Tongue (tissue), 2 donors: Measurements from ENCODE around the gene KLF5. TPM values are rescaled to one million over a fixed set of nuclear protein-coding genes. Genes with fewer than 3 reads are reported as not detected.
A peak's percentile ranks its signal among the peaks of the same experiment; 100 is the strongest.

Experiments
- DNase-seq: peaks from one replicate; pipeline ENCODE4 v3.0.0-alpha.2; 2015
- total RNA-seq: library from RNA; depleted of rRNA; stranded (reverse); fragments of >200 nt; gene quantifications from one replicate; pipeline ENCODE4 v1.2.3, GENCODE V29; 2014

The KLF5 gene
- total RNA-seq, 1 donor from 2014 or later, result 49.3 TPM

GRCh38 chr13:73059460-73060250 is 850 bp downstream of the KLF5 start:
- DNase-seq, result peak; percentile 80

GRCh38 chr13:73060251-73061160 is 1.7 kb downstream of the KLF5 start:
- peak; percentile 90 for DNase-seq

GRCh38 chr13:73061473-73061872 is 2.7 kb downstream of the KLF5 start:
- no peak for DNase-seq

- no peak for DNase-seq
These were observed 3.1 kb downstream of the KLF5 start for GRCh38 chr13:73061876-73062275.

GRCh38 chr13:73062468-73062867 is 3.7 kb downstream of the KLF5 start:
- no peak for DNase-seq

GRCh38 chr13:73063166-73063565 is 4.4 kb downstream of the KLF5 start:
- DNase-seq, result no peak

- peak; percentile 35 for DNase-seq
These were observed 6.2 kb downstream of the KLF5 start for GRCh38 chr13:73065036-73065435.

GRCh38 chr13:73065665-73066340 is 7.0 kb downstream of the KLF5 start:
- peak; percentile 65 for DNase-seq

GRCh38 chr13:73069206-73069805 is 10.5 kb downstream of the KLF5 start:
- DNase-seq, result no peak

GRCh38 chr13:73070451-73071098 is 11.8 kb downstream of the KLF5 start:
- DNase-seq, result no peak

- DNase-seq, result no peak
These were observed 13.6 kb downstream of the KLF5 start for GRCh38 chr13:73072239-73072900.

GRCh38 chr13:73073050-73073449 is 14.2 kb downstream of the KLF5 start:
- peak; percentile 51 for DNase-seq

- no peak for DNase-seq
These were observed 15.2 kb downstream of the KLF5 start for GRCh38 chr13:73074014-73074413.

- no peak for DNase-seq
These were observed 16.1 kb downstream of the KLF5 start for GRCh38 chr13:73074926-73075325.

- DNase-seq, result no peak
These were observed 16.7 kb downstream of the KLF5 start for GRCh38 chr13:73075546-73075945.

- DNase-seq, result no peak
These were observed 17.1 kb downstream of the KLF5 start for GRCh38 chr13:73075954-73076353.

GRCh38 chr13:73077865-73078264 is 19.1 kb downstream of the KLF5 start:
- no peak for DNase-seq

- DNase-seq, result no peak
These were observed 20.6 kb downstream of the KLF5 start for GRCh38 chr13:73079359-73079758.

GRCh38 chr13:73081256-73081915 is 22.6 kb downstream of the KLF5 start:
- DNase-seq, result no peak

- no peak for DNase-seq
These were observed 23.7 kb downstream of the KLF5 start for GRCh38 chr13:73082471-73082870.

GRCh38 chr13:73082895-73083294 is 24.1 kb downstream of the KLF5 start:
- DNase-seq, result no peak
